ENCODE results near the gene SEZ6L2.

The SEZ6L2 gene

GRCh38 chr16:29858974-29859373, 40.4 kb downstream of the SEZ6L2 start:
- CTCF ChIA-PET: no interaction called here
- POLR2A ChIA-PET (ENCODE audit: low non-redundant PET): no interaction called here
- no peak for DNase-seq (ENCODE audit: low spot score)
- no peak overlapping the region for H3K27ac ChIP-seq
- TF ChIP-seq CTCF (conservative IDR thresholded peaks at IDR 0.05; ENCODE audit: low read depth): no peak

- H3K27ac ChIP-seq: no peak overlapping the region
- no peak for TF ChIP-seq CTCF (conservative IDR thresholded peaks at IDR 0.05; ENCODE audit: low read depth)
- ChIA-PET CTCF (interaction anchor here (0.6 kb wide), 2 partner anchors 132 to 840 kb away, joined by 3 read pairs; no protein-coding TSS in a partner anchor), POLR2A (ENCODE audit: low non-redundant PET) (no interaction called here)
- no peak for DNase-seq (ENCODE audit: low spot score)
Observed at GRCh38 chr16:29858149-29858849, 41.1 kb downstream of the SEZ6L2 start.

- TF ChIP-seq CTCF (conservative IDR thresholded peaks at IDR 0.05; ENCODE audit: low read depth): no peak
- no peak for DNase-seq (ENCODE audit: low spot score)
- no peak overlapping the region for H3K27ac ChIP-seq
- POLR2A ChIA-PET (ENCODE audit: low non-redundant PET): no interaction called here
- CTCF ChIA-PET: interaction anchor here (0.5 kb wide), 1 partner anchor 148 kb away, joined by 3 read pairs; no protein-coding TSS in a partner anchor
Observed at GRCh38 chr16:29857133-29857760, 42.1 kb downstream of the SEZ6L2 start.

- CTCF ChIA-PET: no interaction called here
- POLR2A ChIA-PET (ENCODE audit: low non-redundant PET): interaction anchor here (0.9 kb wide), 1 partner anchor 9 kb away, joined by 3 read pairs; the partner anchor contains the start of gene CDIPT
- H3K27ac ChIP-seq: no peak overlapping the region
- no peak for TF ChIP-seq CTCF (conservative IDR thresholded peaks at IDR 0.05; ENCODE audit: low read depth)
- no peak for DNase-seq (ENCODE audit: low spot score)
Observed at GRCh38 chr16:29854520-29855100, 44.7 kb downstream of the SEZ6L2 start.

GRCh38 chr16:29852654-29853053, 46.7 kb downstream of the SEZ6L2 start:
- TF ChIP-seq CTCF (conservative IDR thresholded peaks at IDR 0.05; ENCODE audit: low read depth): no peak
- H3K27ac ChIP-seq: no peak overlapping the region
- CTCF ChIA-PET: interaction anchor here (1.4 kb wide), 1 partner anchor 180 kb away, joined by 5 read pairs; no protein-coding TSS in a partner anchor
- DNase-seq (ENCODE audit: low spot score): no peak
- POLR2A ChIA-PET (ENCODE audit: low non-redundant PET): no interaction called here

- ChIA-PET POLR2A (ENCODE audit: low non-redundant PET) (interaction anchor here (0.7 kb wide), 1 partner anchor 93 kb away, joined by 7 read pairs; no protein-coding TSS in a partner anchor), CTCF (interaction anchor here (0.5 to 0.7 kb wide), 4 partner anchors 38 to 851 kb away, joined by 3 to 5 read pairs (median 4); no protein-coding TSS in a partner anchor)
- no peak overlapping the region for H3K27ac ChIP-seq
- TF ChIP-seq CTCF (conservative IDR thresholded peaks at IDR 0.05; ENCODE audit: low read depth): no peak
- no peak for DNase-seq (ENCODE audit: low spot score)
Observed at GRCh38 chr16:29850998-29851397, 48.4 kb downstream of the SEZ6L2 start.

All from RWPE1 (cell line).